T follicular helper cell (primary cell): ENCODE results near the gene UGT1A4.
"Not testable (repeated sequence)": the region's sequence is repeated elsewhere in the genome, so short reads cannot be mapped to it uniquely, and the experiment has no call there.

Source experiments
- DNase-seq: peaks from one replicate; pipeline ENCODE4 v3.0.0-alpha.2; 2020; ENCODE audit warnings: low read depth

The UGT1A4 gene

DNA sequence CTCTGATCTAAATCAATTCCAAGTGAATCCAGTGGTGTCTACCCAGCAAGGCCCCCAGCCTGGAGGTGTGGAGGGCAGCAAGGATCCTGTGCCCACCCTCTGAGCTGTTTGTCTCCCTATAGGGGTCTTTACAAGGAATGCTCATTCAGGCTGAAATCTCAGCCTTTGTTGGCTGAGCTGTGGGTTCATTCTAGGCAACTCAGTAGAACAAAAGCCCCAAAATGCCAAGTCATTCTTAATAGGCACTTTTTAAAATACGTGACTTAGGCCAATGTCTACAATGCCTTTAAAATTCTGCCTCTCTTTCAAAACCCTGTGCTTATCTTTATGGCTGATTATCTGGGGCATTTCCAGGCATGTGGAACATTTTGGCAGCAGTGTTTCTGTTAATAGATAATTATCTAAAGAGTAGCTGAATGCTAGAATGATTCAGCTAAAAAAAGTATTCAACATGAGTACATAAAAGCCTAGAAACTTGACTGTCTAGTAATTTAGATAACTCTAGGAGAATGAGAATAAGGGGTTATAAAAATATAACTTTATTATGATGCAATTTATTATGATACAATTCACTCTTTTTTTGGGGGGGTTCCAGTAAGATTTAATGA, 18.4 kb upstream of the UGT1A4 start:
- no peak for DNase-seq

DNA sequence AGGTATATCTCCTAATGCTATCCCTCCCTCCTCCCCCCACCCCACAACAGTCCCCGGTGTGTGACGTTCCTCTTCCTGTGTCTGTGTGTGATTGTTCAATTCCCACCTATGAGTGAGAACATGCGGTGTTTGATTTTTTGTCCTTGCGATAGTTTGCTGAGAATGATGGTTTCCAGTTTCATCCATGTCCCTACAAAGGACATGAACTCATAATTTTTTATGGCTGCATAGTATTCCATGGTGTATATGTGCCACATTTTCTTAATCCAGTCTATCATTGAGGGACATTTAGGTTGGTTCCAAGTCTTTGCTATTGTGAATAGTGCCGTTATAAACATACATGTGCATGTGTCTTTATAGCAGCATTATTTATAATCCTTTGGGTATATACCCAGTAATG, 17.7 kb upstream of the UGT1A4 start:
- not testable (repeated sequence) for DNase-seq

DNA sequence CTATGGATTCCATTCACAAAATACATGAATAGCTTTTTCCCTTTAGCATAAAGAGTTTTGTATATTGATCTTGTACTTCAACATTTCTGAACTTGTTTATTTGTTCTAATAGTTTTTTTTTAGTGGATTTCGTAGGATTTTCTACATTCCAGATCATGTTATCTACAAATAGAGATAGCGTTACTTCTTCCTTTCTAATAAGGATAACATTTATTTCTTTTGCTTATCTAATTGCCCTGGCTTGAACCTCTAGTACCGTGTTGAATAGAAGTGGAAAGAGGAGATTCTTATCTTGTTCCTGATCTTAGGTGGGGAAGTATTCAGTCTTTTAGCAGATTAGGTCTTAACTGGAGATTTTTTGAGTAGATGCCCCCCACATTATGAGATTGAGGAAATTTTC, 16.3 kb upstream of the UGT1A4 start:
- DNase-seq, result no peak

DNA sequence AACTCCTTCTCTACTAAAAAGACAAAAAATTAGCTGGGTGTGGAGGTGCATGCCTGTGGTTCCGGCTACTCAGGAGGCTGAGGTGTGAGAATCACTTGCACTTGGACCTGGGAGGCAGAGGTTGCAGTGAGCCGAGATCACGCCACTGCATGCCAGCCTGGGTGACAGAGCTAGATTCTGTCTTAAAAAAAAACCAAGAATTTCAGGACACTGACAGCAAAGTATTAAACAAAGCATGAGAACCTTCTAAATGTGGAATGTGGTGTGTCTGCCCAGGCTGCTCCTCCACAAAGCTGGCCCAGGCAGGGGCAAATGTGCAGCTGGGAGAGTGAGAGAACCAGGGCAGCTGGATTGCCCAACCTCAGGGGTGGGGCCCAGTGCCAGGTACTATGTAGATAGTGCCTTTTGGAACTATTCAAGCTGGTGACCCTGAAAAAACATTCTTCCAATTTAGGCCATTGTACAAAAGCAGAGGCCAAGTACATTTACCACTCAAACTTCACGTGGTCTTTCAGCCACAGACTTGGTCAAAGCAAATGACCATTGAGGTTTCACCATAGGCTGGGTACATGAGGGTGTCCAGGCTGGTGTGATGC, 12.5 kb upstream of the UGT1A4 start:
- no peak for DNase-seq

DNA sequence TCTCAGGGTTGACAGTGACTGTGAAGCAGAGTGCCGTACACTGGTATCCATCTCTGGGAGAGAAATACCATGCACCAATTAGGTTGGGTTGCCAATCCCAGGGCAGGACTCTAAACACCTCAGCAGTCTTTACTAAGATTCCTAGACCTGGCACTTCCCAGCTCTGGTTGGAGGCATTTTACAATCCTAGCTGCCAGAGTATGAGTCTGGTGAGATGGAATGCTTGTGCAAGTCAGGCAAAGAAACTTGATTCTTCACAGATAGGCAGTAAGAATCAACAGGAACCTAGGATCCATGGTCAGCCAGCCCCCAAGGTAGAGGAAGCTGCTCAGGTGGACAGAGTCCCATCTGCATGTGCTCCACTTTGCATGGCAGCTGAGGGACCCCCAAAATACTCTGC, 11.8 kb upstream of the UGT1A4 start:
- DNase-seq, result no peak

DNA sequence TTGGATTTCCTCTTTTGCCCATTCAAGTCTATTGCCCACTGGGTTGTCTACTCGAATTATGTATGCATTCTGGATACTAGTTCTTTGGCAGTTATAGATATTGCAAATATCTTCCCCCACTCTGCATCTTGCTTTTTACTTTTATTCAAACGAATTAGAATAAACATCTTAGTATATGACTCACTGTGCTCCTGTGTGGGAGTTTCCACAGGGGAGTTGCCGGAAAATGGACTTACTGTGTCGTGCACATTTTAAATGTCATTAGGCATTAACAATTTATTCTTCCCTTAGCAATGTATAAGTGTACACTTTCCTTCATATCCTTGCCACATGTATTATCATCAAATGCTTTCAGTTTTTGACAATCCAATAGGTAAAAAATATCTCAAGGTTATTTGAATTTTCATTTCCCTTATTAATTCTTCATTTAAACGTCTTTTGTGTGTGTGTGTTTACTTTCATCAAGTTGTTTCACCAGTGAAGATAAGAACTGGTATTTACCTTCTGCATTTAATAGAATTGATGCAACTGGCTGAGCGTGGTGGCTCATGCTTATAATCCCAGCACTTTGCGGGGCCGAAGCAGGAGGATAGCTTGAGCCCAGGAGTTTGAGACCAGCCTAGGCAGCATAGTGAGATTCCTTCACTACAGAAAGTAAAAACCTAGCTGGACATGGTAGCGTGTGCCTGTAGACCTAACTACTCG, 10.4 kb upstream of the UGT1A4 start:
- no peak for DNase-seq

DNA sequence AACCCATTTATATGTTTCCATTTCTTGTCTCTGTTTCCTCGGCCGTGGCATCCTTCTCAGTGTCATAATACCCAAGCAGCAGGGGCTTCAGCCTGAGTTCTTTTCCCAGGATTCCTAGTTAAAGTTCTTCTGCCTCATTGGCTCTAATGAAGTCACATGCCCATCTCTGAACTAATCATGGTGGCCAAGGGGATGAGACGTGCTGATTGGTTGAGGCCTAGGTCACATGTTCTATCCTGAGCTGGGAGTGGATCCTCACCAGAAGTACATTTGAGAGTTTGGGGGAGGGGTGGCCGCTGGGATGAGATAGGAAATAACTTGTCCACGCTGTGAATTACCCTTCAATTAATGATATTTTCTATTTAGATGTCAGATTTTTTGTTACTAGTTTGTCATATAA, 9.6 kb upstream of the UGT1A4 start:
- DNase-seq, result no peak

DNA sequence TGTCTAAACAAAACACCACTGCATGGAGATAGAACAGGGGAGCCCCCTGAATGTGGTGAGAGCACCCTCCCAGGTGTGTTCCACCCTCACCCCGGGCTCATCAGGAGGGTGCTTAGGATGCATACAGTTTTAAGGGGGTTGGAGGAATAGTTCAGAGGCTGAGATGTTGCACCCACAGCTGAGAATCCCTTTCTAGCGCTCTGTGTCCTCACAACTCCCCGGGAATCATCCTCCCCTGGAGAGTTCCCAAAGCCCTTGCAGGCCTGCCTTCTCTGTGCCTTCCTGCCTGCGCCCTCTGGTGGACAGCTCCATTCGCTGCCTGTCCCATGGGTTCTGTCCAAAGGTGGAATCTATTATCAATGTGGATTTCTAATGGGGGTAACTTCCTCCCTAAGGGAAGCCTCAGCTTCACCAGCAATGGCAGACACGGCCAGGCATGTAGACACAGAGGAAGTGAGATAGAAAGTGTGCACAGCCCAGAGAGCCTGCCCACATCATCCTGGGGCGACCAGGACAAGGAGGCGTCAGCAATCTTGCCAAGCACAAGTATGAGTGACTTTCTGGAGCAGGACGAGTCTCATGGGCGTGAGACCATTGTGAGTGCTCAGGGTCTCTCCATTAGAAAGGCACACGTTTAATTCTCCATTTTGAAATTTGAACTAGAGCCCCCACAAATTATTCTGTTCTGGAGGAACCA, 7.1 kb upstream of the UGT1A4 start:
- peak; percentile 41 for DNase-seq

DNA sequence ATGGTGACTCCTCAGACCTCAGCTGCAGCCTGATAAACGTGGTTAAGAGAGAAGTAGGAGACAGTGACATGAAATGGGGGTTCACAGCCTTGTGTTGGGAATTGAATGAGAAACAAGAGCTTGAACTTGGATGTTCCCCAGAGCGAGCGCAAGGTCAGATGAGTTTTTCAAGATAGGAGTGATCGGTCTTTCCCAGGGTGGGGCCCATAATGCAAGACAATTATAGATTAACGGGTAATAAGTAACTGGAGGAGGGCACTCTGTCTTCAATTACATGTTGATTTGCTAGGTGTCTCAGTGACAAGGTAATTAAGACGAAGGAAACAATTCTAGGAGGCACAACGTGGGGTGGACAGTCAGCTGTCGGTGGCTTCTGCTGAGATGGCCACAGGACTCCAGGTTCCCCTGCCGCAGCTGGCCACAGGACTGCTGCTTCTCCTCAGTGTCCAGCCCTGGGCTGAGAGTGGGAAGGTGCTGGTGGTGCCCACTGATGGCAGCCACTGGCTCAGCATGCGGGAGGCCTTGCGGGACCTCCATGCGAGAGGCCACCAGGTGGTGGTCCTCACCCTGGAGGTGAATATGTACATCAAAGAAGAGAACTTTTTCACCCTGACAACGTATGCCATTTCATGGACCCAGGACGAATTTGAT, 5.8 kb upstream of the UGT1A4 start, which contains the start of gene UGT1A5:
TSS of gene UGT1A5 (plus strand) at position 297 of the 651 bp plus-strand sequence. CDS start at position 382, 85 bp downstream.
- DNase-seq, result no peak

DNA sequence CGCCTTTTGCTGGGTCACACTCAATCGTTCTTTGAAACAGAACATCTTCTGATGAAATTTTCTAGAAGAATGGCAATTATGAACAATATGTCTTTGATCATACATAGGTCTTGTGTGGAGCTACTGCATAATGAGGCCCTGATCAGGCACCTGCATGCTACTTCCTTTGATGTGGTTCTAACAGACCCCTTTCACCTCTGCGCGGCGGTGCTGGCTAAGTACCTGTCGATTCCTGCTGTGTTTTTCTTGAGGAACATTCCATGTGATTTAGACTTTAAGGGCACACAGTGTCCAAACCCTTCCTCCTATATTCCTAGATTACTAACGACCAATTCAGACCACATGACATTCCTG, 5.3 kb upstream of the UGT1A4 start:
- DNase-seq, result no peak

DNA sequence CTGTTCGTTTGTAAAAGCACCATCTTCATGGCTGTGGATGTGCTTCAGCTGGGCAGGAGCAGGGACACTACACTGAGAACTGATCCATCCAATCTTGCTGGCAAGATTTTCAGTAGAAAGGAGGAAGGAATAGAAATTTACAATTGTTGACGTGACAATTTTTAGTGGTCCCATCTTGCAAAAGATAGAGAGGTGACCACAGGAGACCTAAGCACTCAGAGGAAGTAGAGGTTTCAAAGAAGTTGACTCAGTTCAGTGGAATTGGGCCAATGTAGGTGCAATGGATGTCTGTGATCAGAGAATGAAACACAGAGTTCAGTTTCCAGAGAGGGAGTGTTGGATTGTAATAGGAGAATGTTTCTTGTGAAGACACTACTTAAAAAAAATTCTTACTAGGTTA, 4.4 kb upstream of the UGT1A4 start:
- DNase-seq, result no peak

DNA sequence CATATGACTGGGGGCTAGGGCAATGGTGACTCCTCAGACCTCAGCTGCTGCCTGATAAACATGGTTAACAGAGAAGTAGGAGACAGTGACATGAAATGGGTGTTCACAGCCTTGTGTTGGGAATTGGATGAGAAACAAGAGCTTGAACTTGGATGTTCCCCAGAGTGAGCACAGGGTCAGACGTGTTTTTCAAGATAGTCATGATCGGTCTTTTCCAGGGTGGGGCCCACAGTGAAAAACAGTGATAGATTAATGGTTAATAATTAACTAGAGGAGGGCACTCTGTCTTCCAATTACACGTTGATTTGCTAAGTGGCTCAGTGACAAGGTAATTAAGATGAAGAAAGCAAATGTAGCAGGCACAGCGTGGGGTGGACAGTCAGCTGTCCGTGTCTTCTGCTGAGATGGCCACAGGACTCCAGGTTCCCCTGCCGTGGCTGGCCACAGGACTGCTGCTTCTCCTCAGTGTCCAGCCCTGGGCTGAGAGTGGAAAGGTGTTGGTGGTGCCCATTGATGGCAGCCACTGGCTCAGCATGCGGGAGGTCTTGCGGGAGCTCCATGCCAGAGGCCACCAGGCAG, 10.3 kb downstream of the UGT1A4 start, which contains the start of gene UGT1A3:
TSS of gene UGT1A3 (plus strand) at position 320 of the 579 bp plus-strand sequence. CDS start at position 405, 85 bp downstream.
- no peak for DNase-seq

DNA sequence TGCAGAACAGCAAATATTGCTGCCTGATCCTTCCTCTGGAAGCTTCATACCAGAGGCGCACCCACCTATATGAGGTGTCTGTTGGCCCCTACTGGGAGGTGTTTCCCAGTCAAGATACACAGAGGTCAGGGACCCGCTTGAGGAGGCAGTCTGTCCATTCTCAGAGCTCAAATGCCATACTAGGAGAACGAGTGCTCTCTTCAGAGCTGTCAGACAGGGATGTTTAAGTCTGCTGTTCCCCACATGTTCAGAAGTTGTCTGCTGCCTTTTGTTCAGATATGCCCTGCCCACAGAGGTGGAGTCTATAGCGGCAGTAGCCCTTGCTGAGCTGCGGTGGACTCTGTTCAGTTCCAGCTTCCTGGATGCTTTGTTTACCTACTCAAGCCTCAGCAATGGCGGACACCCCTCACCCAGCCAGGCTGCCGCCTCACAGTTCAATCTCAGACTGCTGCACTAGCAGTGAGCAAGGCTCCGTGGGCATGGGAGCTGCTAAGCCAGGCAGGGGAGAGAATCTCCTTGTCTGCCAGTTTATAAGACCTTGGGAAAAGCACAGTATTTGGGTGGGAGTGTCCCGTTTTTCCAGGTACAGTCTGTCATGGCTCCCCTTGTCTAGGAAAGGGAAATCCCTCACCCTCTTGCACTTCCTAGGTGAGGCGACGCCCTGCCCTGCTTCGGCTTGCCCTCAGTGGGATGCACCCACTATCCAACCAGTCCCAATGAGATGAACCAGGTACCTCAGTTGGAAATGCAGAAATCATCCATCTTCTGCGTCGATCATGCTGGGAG, 18.5 kb downstream of the UGT1A4 start:
- not testable (repeated sequence) for DNase-seq

DNA sequence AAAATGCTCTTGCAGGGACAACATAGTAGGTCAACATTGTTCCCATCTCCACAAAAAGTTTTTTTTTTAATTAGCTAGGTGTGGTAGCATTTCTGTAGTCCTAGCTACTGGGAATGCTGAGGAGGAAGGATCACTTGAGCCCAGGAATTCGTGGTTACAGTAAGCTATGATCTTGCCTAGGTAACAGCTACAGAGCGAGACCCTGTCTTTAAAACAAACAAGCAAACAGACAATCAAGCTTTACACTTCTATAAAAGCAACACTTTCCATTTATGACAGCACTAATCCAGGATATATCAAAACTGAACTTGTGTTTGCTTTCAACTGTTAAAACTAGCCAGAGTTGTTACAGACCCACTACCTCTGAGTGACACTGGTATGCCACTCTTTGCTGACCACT, 22.3 kb downstream of the UGT1A4 start:
- no peak for DNase-seq

DNA sequence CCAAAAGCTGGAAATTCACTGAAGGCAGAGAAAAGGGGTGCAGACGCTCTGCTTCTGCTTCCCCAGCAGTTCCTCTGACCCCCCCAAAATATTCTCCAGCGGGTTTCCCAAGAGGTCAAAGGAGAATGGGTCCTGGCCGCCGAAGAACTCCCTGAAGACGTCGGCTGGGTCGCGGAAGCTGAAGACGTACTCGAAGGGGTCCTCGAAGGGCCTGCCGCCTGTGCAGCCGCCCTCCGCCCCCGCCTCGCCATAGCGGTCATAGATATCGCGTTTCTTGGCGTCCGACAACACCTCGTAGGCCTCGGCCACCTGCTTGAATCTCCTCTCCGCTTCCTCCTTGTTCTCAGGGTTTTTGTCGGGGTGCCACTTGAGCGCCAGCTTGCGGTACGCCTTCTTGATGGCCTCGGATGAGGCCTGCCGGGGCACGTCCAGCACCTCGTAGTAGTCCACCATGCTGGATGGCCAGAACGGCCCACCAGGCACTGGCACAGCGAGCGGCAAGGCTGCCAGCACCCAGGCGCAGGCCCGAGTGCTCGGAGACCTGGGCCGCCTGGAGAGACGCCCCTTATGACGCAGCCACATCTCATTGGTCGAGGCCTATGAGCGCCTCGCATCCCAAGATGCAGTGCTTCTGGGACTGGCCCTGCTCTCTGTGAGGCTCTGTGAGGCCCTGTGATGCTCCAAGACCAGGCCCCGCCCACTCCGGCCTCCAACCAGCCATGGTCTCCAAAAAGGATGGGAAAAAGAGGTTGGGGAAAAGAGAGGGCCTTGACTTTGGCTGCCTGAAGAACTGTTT, 25.1 kb downstream of the UGT1A4 start:
- no peak for DNase-seq

DNA sequence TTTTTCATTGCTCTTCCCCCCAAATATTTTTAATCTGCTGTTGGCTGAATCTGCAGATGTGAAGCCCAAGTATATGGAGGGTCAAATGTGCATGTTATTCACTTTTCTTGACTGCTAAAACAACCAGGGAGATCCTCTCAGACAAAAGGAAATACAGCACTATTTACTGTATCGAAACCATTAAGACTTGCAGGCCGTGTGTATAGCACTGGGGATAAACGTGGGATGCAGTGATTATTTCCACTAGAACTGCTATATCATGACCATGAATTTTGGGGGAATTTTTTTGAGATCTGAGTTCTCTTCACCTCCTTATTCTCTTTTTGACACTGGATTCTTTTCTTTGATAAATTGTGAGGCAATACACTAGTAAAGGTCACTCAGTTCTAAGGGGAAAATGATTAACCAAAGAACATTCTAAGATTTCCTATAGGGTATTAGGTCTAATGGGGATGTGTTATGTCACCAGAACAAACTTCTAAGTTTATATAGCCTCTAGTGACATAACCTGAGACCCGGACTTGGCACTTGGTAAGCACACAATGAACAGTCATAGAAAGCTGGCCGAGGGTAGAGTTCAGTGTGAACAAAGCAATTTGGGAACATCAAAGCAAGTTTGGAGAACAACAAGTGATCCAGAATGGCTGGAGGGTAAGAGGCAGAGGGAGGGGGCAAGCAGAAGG, 26.7 kb downstream of the UGT1A4 start:
- DNase-seq, result no peak

DNA sequence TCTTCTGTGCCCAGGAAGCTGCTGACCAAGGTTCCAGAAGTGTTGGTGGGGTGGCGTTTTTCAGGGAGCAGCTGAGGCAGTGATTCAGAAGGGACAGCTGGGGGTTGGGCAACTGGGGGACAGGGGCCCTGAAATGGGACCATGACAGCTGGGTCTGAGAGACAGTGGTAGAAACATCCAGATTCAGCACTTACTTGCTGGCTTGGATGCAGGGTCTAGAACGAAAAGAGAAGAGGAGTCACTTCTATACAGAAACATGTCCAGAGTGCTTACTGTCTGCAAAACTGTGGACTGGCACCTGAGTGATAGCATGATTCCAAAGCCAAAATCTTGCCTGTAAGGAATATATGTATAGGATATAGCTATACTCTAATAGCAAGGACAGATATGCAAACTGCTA, 27.3 kb downstream of the UGT1A4 start:
- DNase-seq, result not testable (repeated sequence)

DNA sequence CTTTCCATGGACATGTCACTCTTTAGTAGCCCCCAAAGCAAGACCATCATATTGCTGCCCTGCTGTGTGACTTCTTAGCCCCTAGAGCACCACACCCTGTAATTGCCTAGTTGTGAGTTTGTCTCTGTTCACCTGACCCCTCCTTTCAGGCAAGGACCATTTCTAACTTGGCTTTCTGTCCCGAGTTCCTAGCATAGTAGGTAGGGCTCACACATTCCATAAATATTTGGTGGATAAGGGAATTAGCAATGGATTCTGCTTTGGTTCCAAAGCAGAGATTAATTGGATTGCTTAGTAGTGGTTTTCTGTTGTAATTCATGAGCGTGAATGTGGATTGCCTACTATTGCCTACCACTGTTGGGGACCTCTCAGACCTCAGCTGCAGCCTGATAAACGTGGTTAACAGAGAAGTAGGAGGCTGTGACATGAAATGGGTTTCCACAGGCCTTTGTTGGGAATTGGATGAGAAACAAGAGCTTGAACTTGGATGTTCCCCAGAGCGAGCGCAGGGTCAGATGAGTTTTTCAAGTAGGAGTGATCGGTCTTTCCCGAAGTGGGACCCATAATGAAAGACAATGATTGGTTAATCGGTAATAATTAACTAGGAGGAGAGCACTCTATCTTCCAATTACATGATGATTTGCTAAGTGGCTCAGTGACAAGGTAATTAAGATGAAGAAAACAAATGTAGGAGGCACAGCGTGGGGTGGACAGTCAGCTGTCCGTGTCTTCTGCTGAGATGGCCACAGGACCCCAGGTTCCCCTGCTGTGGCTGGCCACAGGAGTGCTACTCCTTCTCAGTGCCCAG, 28.1 kb downstream of the UGT1A4 start:
- no peak for DNase-seq

DNA sequence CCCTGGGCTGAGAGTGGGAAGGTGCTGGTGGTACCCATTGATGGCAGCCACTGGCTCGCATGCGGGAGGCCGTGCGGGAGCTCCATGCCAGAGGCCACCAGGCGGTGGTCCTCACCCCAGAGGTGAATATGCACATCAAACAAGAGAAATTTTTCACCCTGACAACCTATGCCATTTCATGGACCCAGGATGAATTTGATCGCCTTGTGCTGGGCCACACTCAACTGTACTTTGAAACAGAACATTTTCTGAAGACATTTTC, 28.7 kb downstream of the UGT1A4 start:
- DNase-seq, result no peak
